Peyer's patch (tissue), 4 donors: ENCODE data around the gene KDM5C. TPM values are rescaled to one million over a fixed set of nuclear protein-coding genes. Genes with fewer than 3 reads are reported as not detected.
"Not testable (repeated sequence)": the region's sequence is repeated elsewhere in the genome, so short reads cannot be mapped to it uniquely, and the experiment has no call there.

ENCODE experiments used
- DNase-seq, 3 donors: peaks; one replicate each; pipeline ENCODE4 v3.0.0-alpha.2; 2017 to 2019
- H3K27ac ChIP-seq, 4 donors: fragments of 200-600 bp; sonication (generic); one replicate each; pipeline ENCODE4 v1.5.1; 2016 to 2019
- H3K27me3 ChIP-seq, 2 donors: fragments of 200-600 bp; sonication (generic); one replicate each; pipeline ENCODE4 v1.5.1; 2019
- H3K36me3 ChIP-seq, 3 donors: fragments of 200-600 bp; sonication (generic); one replicate each; pipeline ENCODE4 v1.5.1; 2016 to 2019
- H3K4me1 ChIP-seq, 4 donors: fragments of 200-600 bp; sonication (generic); one replicate each; pipeline ENCODE4 v1.5.1; 2016 to 2019
- H3K4me3 ChIP-seq, 4 donors: fragments of 200-600 bp; sonication (generic); 1 replicate in 3 of 4; 2 replicates in 1 of 4; pipeline ENCODE4 v1.5.1; 2016 to 2019; ENCODE audit warnings: mild to moderate bottlenecking in 1 of 4
- H3K9me3 ChIP-seq, 4 donors: fragments of 200-600 bp; sonication (generic); one replicate each; pipeline ENCODE4 v1.5.1; 2016 to 2019; ENCODE audit warnings: mild to moderate bottlenecking in 1 of 4
- POLR2A ChIP-seq, 2 donors: fragments of 450-650 bp; IDR thresholded peaks; one replicate each; pipeline ENCODE4 v1.5.1; 2017; ENCODE audit warnings: antibody characterized with exemption in 2 of 2, mild to moderate bottlenecking in 2 of 2, moderate library complexity in 2 of 2
- total RNA-seq, 4 donors: library from RNA; depleted of rRNA; stranded (reverse); fragments of >200 nt; gene quantifications; one replicate each; pipeline ENCODE4 v1.1.0, GENCODE V29; 2016
- TF ChIP-seq, protein P1 (sequence below), 6 experiments: fragments of 450-650 bp in 4 of 6; fragments of 200-600 bp in 2 of 6; sonication (generic) in 1 of 6; IDR thresholded peaks; one replicate each; pipeline ENCODE4 v1.5.1; 2017 to 2019; ENCODE audit warnings: antibody characterized with exemption in 6 of 6, mild to moderate bottlenecking in 3 of 6, moderate library complexity in 1 of 6

KDM5C gene
- total RNA-seq, 4 donors from 2014 or later, result 77.4 to 176 (median 137) TPM

DNA sequence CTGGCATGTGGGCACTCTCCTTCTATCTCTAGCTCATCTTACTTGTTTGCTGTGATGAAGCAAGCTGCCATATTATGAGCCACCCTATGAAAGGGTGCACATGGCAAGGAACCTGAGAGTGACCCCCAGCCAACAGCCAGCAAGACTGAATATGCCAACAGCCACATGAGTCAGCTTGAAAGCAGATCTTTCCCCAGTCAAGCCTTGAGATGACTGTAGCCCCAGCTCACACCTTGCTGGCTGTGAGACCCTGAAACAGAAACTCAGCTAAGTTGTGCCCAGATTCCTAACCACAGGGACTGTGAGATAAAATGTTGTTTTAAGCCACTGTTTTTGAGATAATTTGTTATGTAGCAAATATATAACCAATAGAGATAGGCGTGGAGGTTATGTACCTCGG is 36.2 kb downstream of the KDM5C start:
- DNase-seq, result no peak
- TF ChIP-seq, protein P1, sequence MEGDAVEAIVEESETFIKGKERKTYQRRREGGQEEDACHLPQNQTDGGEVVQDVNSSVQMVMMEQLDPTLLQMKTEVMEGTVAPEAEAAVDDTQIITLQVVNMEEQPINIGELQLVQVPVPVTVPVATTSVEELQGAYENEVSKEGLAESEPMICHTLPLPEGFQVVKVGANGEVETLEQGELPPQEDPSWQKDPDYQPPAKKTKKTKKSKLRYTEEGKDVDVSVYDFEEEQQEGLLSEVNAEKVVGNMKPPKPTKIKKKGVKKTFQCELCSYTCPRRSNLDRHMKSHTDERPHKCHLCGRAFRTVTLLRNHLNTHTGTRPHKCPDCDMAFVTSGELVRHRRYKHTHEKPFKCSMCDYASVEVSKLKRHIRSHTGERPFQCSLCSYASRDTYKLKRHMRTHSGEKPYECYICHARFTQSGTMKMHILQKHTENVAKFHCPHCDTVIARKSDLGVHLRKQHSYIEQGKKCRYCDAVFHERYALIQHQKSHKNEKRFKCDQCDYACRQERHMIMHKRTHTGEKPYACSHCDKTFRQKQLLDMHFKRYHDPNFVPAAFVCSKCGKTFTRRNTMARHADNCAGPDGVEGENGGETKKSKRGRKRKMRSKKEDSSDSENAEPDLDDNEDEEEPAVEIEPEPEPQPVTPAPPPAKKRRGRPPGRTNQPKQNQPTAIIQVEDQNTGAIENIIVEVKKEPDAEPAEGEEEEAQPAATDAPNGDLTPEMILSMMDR (IDR thresholded peaks at IDR 0.05), result no peak
- TF ChIP-seq POLR2A (IDR thresholded peaks at IDR 0.05), result no peak
- H3K36me3 ChIP-seq, result peaks cover 0 to 7% (median 0%) of the 10 kb centered on the region in 3 donors

DNA sequence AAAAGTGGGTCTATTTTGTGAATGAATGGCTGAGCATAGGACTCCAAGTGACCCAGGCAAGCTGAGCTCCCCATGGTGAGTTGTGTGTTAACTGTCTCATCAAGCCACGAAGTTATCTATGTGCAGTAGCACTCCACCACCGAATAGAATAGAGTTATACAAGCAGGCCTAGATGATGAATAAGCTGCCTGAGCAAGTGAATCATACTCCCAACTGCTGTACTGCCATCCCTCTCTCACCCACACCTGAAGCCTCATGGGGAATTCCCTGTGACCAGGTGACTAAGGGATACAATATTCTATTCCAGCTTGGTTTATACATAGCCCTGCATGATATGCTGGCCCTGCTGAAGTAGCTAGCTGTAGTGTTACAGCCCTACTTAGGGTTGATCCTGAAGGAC is 38.7 kb downstream of the KDM5C start:
- Histone ChIP-seq H3K9me3 (no peaks in the 10 kb centered on the region), H3K36me3 (no peaks in the 10 kb centered on the region), H3K27ac (no peak overlapping the region), H3K4me3 (no peak overlapping the region), H3K27me3 (no peaks in the 10 kb centered on the region), H3K4me1 (no peaks in the 10 kb centered on the region)
- DNase-seq, result no peak
- TF ChIP-seq, protein P1 (IDR thresholded peaks at IDR 0.05), result no peak
- no peak for TF ChIP-seq POLR2A (IDR thresholded peaks at IDR 0.05)

More for the DNA sequence above, 36.2 kb downstream of the KDM5C start:
- Histone ChIP-seq H3K27me3 (no peaks in the 10 kb centered on the region), H3K27ac (no peak overlapping the region), H3K4me1 (no peaks in the 10 kb centered on the region), H3K4me3 (no peak overlapping the region), H3K9me3 (no peaks in the 10 kb centered on the region)

DNA sequence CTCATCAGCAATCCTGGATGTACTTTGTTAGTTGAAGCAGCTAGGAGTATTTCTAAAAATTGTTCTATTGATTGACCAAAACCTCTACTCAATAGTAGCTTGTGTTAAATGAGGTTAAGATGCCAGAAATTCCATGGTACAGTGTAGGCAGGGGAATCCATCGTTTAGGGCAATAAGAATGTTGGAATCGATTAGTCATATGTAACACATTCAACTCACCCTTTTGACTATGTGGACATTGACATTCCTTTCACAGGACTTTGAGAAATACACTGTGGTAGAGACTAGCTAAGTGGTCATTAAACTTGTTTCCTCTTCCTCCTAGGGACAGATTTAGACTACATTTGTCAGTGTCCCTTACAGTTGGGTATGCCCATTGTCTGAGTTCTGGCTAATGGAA is 40.2 kb downstream of the KDM5C start:
- H3K4me3 ChIP-seq, result no peak overlapping the region
- DNase-seq, result no peak
- TF ChIP-seq, protein P1 (IDR thresholded peaks at IDR 0.05), result no peak
- no peak for TF ChIP-seq POLR2A (IDR thresholded peaks at IDR 0.05)
- H3K36me3 ChIP-seq, result no peaks in the 10 kb centered on the region
- H3K9me3 ChIP-seq, result no peaks in the 10 kb centered on the region
- no peaks in the 10 kb centered on the region for H3K27me3 ChIP-seq
- H3K27ac ChIP-seq, result no peak overlapping the region
- no peaks in the 10 kb centered on the region for H3K4me1 ChIP-seq

DNA sequence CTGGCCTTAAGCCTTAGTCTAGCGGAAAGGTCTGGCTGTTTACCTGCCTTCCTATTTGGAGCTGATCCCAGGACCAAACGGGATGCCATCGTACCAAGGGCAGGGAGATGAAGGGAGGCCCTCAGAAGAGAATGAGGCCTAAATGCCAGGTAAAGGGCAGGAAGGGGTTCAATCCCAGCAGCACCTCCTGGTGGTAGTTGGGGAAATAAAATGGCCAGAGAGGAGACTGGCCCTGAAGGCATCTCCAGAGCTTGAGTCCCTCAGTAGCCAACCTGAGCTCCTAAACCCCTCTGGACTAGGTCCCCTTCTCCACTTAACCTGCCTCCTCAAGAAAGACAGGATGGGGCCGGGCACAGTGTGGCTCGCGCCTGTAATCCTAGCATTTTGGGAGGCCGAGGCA is 53.7 kb downstream of the KDM5C start:
- TF ChIP-seq POLR2A (IDR thresholded peaks at IDR 0.05), result no peak
- TF ChIP-seq, protein P1 (IDR thresholded peaks at IDR 0.05), result no peak
- H3K4me1 ChIP-seq, result no peaks in the 10 kb centered on the region
- no peak for DNase-seq
- H3K4me3 ChIP-seq, result no peak overlapping the region
- no peaks in the 10 kb centered on the region for H3K36me3 ChIP-seq
- no peaks in the 10 kb centered on the region for H3K27me3 ChIP-seq
- no peaks in the 10 kb centered on the region for H3K9me3 ChIP-seq
- H3K27ac ChIP-seq, result no peak overlapping the region

DNA sequence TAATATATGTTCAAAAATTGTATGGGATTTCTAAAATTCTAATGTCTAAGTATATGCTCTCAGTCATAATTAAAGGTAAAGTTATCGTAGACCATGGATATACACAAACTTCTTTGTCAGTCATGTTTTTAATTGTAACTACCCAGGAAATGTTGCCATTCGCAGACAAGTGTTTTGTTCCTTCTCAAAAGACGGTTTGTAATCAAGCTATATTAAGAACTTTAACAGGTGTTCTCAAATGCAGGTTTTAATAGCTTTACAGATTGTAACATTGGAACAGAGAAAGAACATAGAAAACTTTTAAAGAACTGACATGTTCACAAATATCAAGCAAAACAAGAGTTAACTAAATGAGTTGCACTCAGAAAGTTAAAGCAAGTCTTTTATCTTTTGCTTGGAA is 58.9 kb downstream of the KDM5C start:
- Histone ChIP-seq H3K36me3 (no peaks in the 10 kb centered on the region), H3K27ac (no peak overlapping the region), H3K27me3 (no peaks in the 10 kb centered on the region), H3K4me1 (no peaks in the 10 kb centered on the region), H3K4me3 (no peak overlapping the region), H3K9me3 (no peaks in the 10 kb centered on the region)
- DNase-seq, result no peak
- TF ChIP-seq POLR2A (IDR thresholded peaks at IDR 0.05), result no peak
- TF ChIP-seq, protein P1 (IDR thresholded peaks at IDR 0.05), result no peak

DNA sequence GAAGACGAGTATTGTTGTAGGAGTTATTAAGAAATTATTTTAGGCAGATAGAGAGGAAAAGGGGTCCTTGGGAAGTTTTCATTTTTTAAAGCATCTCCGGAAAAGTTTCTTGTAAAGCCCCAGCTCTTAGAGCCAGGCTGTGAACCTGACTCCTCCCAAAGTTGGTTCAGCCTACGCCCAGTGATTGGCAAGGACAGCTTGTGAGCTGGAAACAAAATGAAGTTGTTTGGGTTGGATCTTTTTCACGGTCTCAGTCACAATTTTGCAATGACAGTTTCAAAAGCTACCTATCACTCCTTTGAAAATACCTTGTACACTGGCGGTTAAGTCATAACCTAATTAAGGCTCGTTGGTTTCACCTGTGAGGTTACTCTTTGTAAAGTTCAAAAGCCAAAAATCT is 60.4 kb downstream of the KDM5C start:
- H3K4me3 ChIP-seq, H3K36me3 ChIP-seq, H3K27ac ChIP-seq, H3K9me3 ChIP-seq, H3K27me3 ChIP-seq, H3K4me1 ChIP-seq, DNase-seq: not testable (repeated sequence)
